SK-N-SH treated with all-trans-retinoic acid at 6 μM for 48 hours (cell line): ENCODE measurements around the gene ABHD2.

Source experiments
- ATAC-seq: fragments of 200-7000 bp; cut with Tn5 transposase; 3 replicates; pipeline ENCODE4 v1.9.1; 2020; ENCODE audit warnings: mild to moderate bottlenecking, moderate library complexity
- BACH2 ChIP-seq: fragments of 250-450 bp; sonication (Bioruptor Pico); IDR thresholded peaks from 2 replicates; pipeline ENCODE4 v1.9.0; 2021; ENCODE audit warnings: mild to moderate bottlenecking, borderline replicate concordance
- CSDC2 ChIP-seq: fragments of 250-450 bp; sonication (Bioruptor Pico); IDR thresholded peaks from 2 replicates; pipeline ENCODE4 v1.5.0; 2020; ENCODE audit warnings: mild to moderate bottlenecking, moderate library complexity
- ESRRG ChIP-seq: fragments of 250-450 bp; sonication (Bioruptor Pico); IDR thresholded peaks from 2 replicates; pipeline ENCODE4 v1.6.1; 2021; ENCODE audit warnings: mild to moderate bottlenecking
- GLIS3 ChIP-seq: fragments of 250-450 bp; sonication (Bioruptor Pico); IDR thresholded peaks from 2 replicates; pipeline ENCODE4 v1.5.0; 2020; ENCODE audit warnings: mild to moderate bottlenecking, moderate library complexity
- ISL1 ChIP-seq: fragments of 250-450 bp; sonication (Bioruptor Pico); IDR thresholded peaks from 2 replicates; pipeline ENCODE4 v2.1.2; 2022; ENCODE audit warnings: mild to moderate bottlenecking, moderate library complexity
- OSR1 ChIP-seq: fragments of 250-450 bp; sonication (Bioruptor Pico); IDR thresholded peaks from 2 replicates; pipeline ENCODE4 v1.8.0; 2022; ENCODE audit warnings: moderate library complexity, mild to moderate bottlenecking, inconsistent platforms
- PATZ1 ChIP-seq: fragments of 250-450 bp; sonication (Bioruptor Pico); IDR thresholded peaks from 2 replicates; pipeline ENCODE4 v1.8.0; 2020; ENCODE audit warnings: mild to moderate bottlenecking, moderate library complexity, borderline replicate concordance
- POU6F1 ChIP-seq: fragments of 250-450 bp; sonication (Bioruptor Pico); IDR thresholded peaks from 2 replicates; pipeline ENCODE4 v1.8.0; 2021; ENCODE audit warnings: low read depth, mild to moderate bottlenecking, moderate library complexity, borderline replicate concordance
- PPARA ChIP-seq: fragments of 250-450 bp; sonication (Bioruptor Pico); IDR thresholded peaks from 2 replicates; pipeline ENCODE4 v1.5.0; 2020; ENCODE audit warnings: mild to moderate bottlenecking, borderline replicate concordance
- RARB ChIP-seq: fragments of 250-450 bp; sonication (Bioruptor Pico); IDR thresholded peaks from 2 replicates; pipeline ENCODE4 v1.8.0; 2021; ENCODE audit warnings: mild to moderate bottlenecking, moderate library complexity
- SNAI2 ChIP-seq: fragments of 250-450 bp; sonication (Bioruptor Pico); IDR thresholded peaks from 2 replicates; pipeline ENCODE4 v1.5.0; 2020; ENCODE audit warnings: mild to moderate bottlenecking, moderate library complexity
- TCF4 ChIP-seq: fragments of 250-450 bp; sonication (Bioruptor Pico); IDR thresholded peaks from 2 replicates; pipeline ENCODE4 v1.8.0; 2021; ENCODE audit warnings: mild to moderate bottlenecking, moderate library complexity, borderline replicate concordance
- TSHZ2 ChIP-seq: fragments of 250-450 bp; sonication (Bioruptor Pico); IDR thresholded peaks from 2 replicates; pipeline ENCODE4 v1.5.0; 2020; ENCODE audit warnings: mild to moderate bottlenecking, moderate library complexity
- ZC3H10 ChIP-seq: fragments of 250-450 bp; sonication (Bioruptor Pico); IDR thresholded peaks from 2 replicates; pipeline ENCODE4 v1.5.1; 2021; ENCODE audit warnings: mild to moderate bottlenecking, moderate library complexity
- ZFP3 ChIP-seq: fragments of 250-450 bp; sonication (Bioruptor Pico); IDR thresholded peaks from 2 replicates; pipeline ENCODE4 v1.5.0; 2020; ENCODE audit warnings: mild to moderate bottlenecking, moderate library complexity
- ZFP30 ChIP-seq: fragments of 450-650 bp; formaldehyde crosslinking; IDR thresholded peaks from 2 replicates; pipeline ENCODE4 v1.5.0; 2022; ENCODE audit warnings: mild to moderate bottlenecking, moderate library complexity
- ZNF565 ChIP-seq: fragments of 450-650 bp; formaldehyde crosslinking; conservative IDR thresholded peaks from 2 replicates; pipeline ENCODE4 v1.5.0; 2020; ENCODE audit warnings: low read depth, mild to moderate bottlenecking, moderate library complexity
- ZNF70 ChIP-seq: fragments of 450-650 bp; formaldehyde crosslinking; IDR thresholded peaks from 2 replicates; pipeline ENCODE4 v1.5.0; 2020; ENCODE audit warnings: mild to moderate bottlenecking, moderate library complexity
- ZNF8 ChIP-seq: fragments of 450-650 bp; formaldehyde crosslinking; IDR thresholded peaks from 2 replicates; pipeline ENCODE4 v1.5.0; 2020; ENCODE audit warnings: mild to moderate bottlenecking, moderate library complexity

Gene ABHD2

GRCh38 chr15:89143503-89144162 is 55.4 kb downstream of the ABHD2 start:
- ATAC-seq = peak; percentile 82
- TF ChIP-seq ZC3H10 (CRISPR knock-in tag) (no peak), ZFP30 (CRISPR knock-in tag) (no peak), SNAI2 (CRISPR knock-in tag) (no peak), TSHZ2 (CRISPR knock-in tag) (peak; percentile 21), ISL1 (CRISPR knock-in tag) (peak; percentile 56), POU6F1 (CRISPR knock-in tag) (0 out of 2 replicates have a peak, but pooled peaks have one; percentile 46), TCF4 (CRISPR knock-in tag) (peak; percentile 91), RARB (no peak)

GRCh38 chr15:89144491-89144890 is 56.2 kb downstream of the ABHD2 start:
- no peak for ATAC-seq
- TF ChIP-seq CSDC2 (CRISPR knock-in tag) (no peak), PATZ1 (no peak), PPARA (no peak), BACH2 (CRISPR knock-in tag) (no peak), OSR1 (no peak), ZFP30 (CRISPR knock-in tag) (no peak), GLIS3 (CRISPR knock-in tag) (no peak), ZNF565 (CRISPR knock-in tag) (no peak), SNAI2 (CRISPR knock-in tag) (no peak)

GRCh38 chr15:89146366-89146765 is 58.1 kb downstream of the ABHD2 start:
- ATAC-seq = no peak
- TF ChIP-seq TCF4 (CRISPR knock-in tag) = no peak
- TF ChIP-seq PATZ1 = no peak

- ATAC-seq = no peak
- TF ChIP-seq ZNF8 (CRISPR knock-in tag) = no peak
- TF ChIP-seq CSDC2 (CRISPR knock-in tag) = no peak
- TF ChIP-seq GLIS3 (CRISPR knock-in tag) = no peak
- TF ChIP-seq TCF4 (CRISPR knock-in tag) = no peak
- no peak for TF ChIP-seq RARB
- TF ChIP-seq TSHZ2 (CRISPR knock-in tag) = no peak
- no peak for TF ChIP-seq ISL1 (CRISPR knock-in tag)
- no peak for TF ChIP-seq ZNF565 (CRISPR knock-in tag)
- TF ChIP-seq OSR1 = no peak
- TF ChIP-seq POU6F1 (CRISPR knock-in tag) = no peak
- TF ChIP-seq ESRRG (CRISPR knock-in tag) = no peak
- TF ChIP-seq PPARA = no peak
- TF ChIP-seq PATZ1 = no peak
- TF ChIP-seq ZFP3 (CRISPR knock-in tag) = no peak
- no peak for TF ChIP-seq ZNF70 (CRISPR knock-in tag)
- no peak for TF ChIP-seq ZFP30 (CRISPR knock-in tag)
These were observed 59.9 kb downstream of the ABHD2 start for GRCh38 chr15:89148126-89148525.
